H9 (cell line): ENCODE data around the gene CNOT4. TPM values are rescaled to one million over a fixed set of nuclear protein-coding genes. Genes with fewer than 3 reads are reported as not detected.

Experiments
- DNase-seq: peaks from one replicate; pipeline ENCODE4 v3.0.0-alpha.2; 2017
- H2AFZ ChIP-seq: one replicate; pipeline ENCODE4 v1.6.1; 2013; ENCODE audit warnings: mild to moderate bottlenecking, low read length, control low read depth, moderate library complexity
- H2AK5ac ChIP-seq: 2 replicates; pipeline ENCODE4 v1.6.1; 2013; ENCODE audit warnings: low read length, control low read depth, mixed read lengths; ENCODE audit not compliant: insufficient read length
- H2BK120ac ChIP-seq: one replicate; pipeline ENCODE4 v1.6.1; 2013; ENCODE audit warnings: low read depth, mild to moderate bottlenecking, low read length, control low read depth, inconsistent platforms; ENCODE audit not compliant: poor library complexity, severe bottlenecking
- H2BK12ac ChIP-seq: 2 replicates; pipeline ENCODE4 v1.6.1; 2013; ENCODE audit warnings: low read length, control low read depth, mixed read lengths, low read depth; ENCODE audit not compliant: insufficient read length
- H2BK15ac ChIP-seq: 2 replicates; pipeline ENCODE4 v1.6.1; 2013; ENCODE audit warnings: low read depth, low read length, control low read depth
- H2BK20ac ChIP-seq: one replicate; pipeline ENCODE4 v1.6.1; 2013; ENCODE audit warnings: low read depth, mild to moderate bottlenecking, low read length, control low read depth, inconsistent platforms; ENCODE audit not compliant: poor library complexity, severe bottlenecking
- H2BK5ac ChIP-seq: 2 replicates; pipeline ENCODE4 v1.6.1; 2013; ENCODE audit warnings: low read length, control low read depth, mixed read lengths; ENCODE audit not compliant: insufficient read length
- H3K14ac ChIP-seq: 2 replicates; pipeline ENCODE4 v1.6.1; 2013; ENCODE audit warnings: low read length, control low read depth; ENCODE audit not compliant: insufficient read depth
- H3K18ac ChIP-seq: 2 replicates; pipeline ENCODE4 v1.6.1; 2013; ENCODE audit warnings: low read depth, mild to moderate bottlenecking, mixed read lengths, low read length, control low read depth; ENCODE audit not compliant: insufficient read length
- H3K23ac ChIP-seq: 2 replicates; pipeline ENCODE4 v1.6.1; 2013; ENCODE audit warnings: low read length, control low read depth, mixed read lengths, low read depth; ENCODE audit not compliant: insufficient read length
- H3K23me2 ChIP-seq: 2 replicates; pipeline ENCODE4 v1.6.1; 2013; ENCODE audit warnings: low read depth, mild to moderate bottlenecking, mixed read lengths, low read length, control low read depth; ENCODE audit not compliant: insufficient read length, poor library complexity, severe bottlenecking
- H3K27ac ChIP-seq: 2 replicates; pipeline ENCODE4 v1.5.1; 2013; ENCODE audit warnings: low read length, control low read depth, mixed read lengths, low read depth; ENCODE audit not compliant: insufficient read length
- H3K27me3 ChIP-seq: 2 replicates; pipeline ENCODE4 v1.6.1; 2013; ENCODE audit warnings: low read length, control low read depth, inconsistent platforms; ENCODE audit not compliant: insufficient read depth
- H3K4ac ChIP-seq: 2 replicates; pipeline ENCODE4 v1.6.1; 2013; ENCODE audit warnings: low read depth, mild to moderate bottlenecking, control low read depth, inconsistent platforms, low read length, moderate library complexity
- H3K4me1 ChIP-seq: 2 replicates; pipeline ENCODE4 v1.6.1; 2013; ENCODE audit warnings: low read length, control low read depth, inconsistent platforms; ENCODE audit not compliant: insufficient read depth
- H3K4me2 ChIP-seq: 2 replicates; pipeline ENCODE4 v1.6.1; 2013; ENCODE audit warnings: low read length, control low read depth, mixed read lengths; ENCODE audit not compliant: insufficient read length, insufficient read depth
- H3K56ac ChIP-seq: 2 replicates; pipeline ENCODE4 v1.6.1; 2013; ENCODE audit warnings: low read depth, mild to moderate bottlenecking, mixed read lengths, low read length, control low read depth; ENCODE audit not compliant: insufficient read length
- H3K79me1 ChIP-seq: 2 replicates; pipeline ENCODE4 v1.6.1; 2013; ENCODE audit warnings: low read depth, mild to moderate bottlenecking, moderate library complexity, low read length, control low read depth, inconsistent platforms; ENCODE audit not compliant: insufficient read depth, poor library complexity, severe bottlenecking
- H3K79me2 ChIP-seq: 2 replicates; pipeline ENCODE4 v1.6.1; 2013; ENCODE audit warnings: low read length, control low read depth, inconsistent platforms; ENCODE audit not compliant: insufficient read depth
- H3K9ac ChIP-seq: 2 replicates; pipeline ENCODE4 v1.6.1; 2013; ENCODE audit warnings: low read length, control low read depth, mixed read lengths; ENCODE audit not compliant: insufficient read length; ENCODE audit errors: extremely low read depth
- H3K9me3 ChIP-seq: one replicate; pipeline ENCODE4 v1.6.1; 2013; ENCODE audit warnings: low read depth, low read length, inconsistent platforms; ENCODE audit not compliant: control insufficient read depth
- H3T11ph ChIP-seq: one replicate; pipeline ENCODE4 v1.6.1; 2013; ENCODE audit warnings: mild to moderate bottlenecking, low read length, control low read depth, inconsistent platforms
- H4K20me1 ChIP-seq: one replicate; pipeline ENCODE4 v1.6.1; 2013; ENCODE audit not compliant: control insufficient read depth, insufficient read length, insufficient read depth
- H4K5ac ChIP-seq: 2 replicates; pipeline ENCODE4 v1.6.1; 2013; ENCODE audit warnings: low read depth, mild to moderate bottlenecking, mixed read lengths, low read length, control low read depth; ENCODE audit not compliant: insufficient read length
- H4K8ac ChIP-seq: replicated peaks from 2 replicates; pipeline ENCODE4 v1.6.1; 2013; ENCODE audit warnings: low read length, control low read depth, mixed read lengths, low read depth; ENCODE audit not compliant: insufficient read length
- H4K91ac ChIP-seq: 2 replicates; pipeline ENCODE4 v1.6.1; 2013; ENCODE audit warnings: low read depth, mild to moderate bottlenecking, moderate library complexity, mixed read lengths, low read length, control low read depth; ENCODE audit not compliant: insufficient read length
- H3K27ac Mint-ChIP-seq, 3 experiments: 2 replicates in 2 of 3; 3 replicates in 1 of 3; pipeline ENCODE4 v1.8.0; 2020 to 2021; ENCODE audit warnings: mixed read lengths in 3 of 3, mild to moderate bottlenecking in 1 of 3, moderate library complexity in 1 of 3
- H3K27me3 Mint-ChIP-seq: 2 replicates; pipeline ENCODE4 v1.8.0; 2021; ENCODE audit warnings: low read depth, mild to moderate bottlenecking, moderate library complexity, mixed read lengths
- H3K36me3 Mint-ChIP-seq, 3 experiments: 2 replicates in 2 of 3; 3 replicates in 1 of 3; pipeline ENCODE4 v1.8.0; 2020 to 2021; ENCODE audit warnings: low read depth in 3 of 3, mixed read lengths in 3 of 3; ENCODE audit not compliant: insufficient read depth in 1 of 3
- H3K4me1 Mint-ChIP-seq, 2 experiments: 2 replicates each; pipeline ENCODE4 v1.8.0; 2020; ENCODE audit warnings: mixed read lengths in 2 of 2
- H3K4me3 Mint-ChIP-seq, 2 experiments: 2 replicates in 1 of 2; 3 replicates in 1 of 2; pipeline ENCODE4 v1.8.0; 2020 to 2021; ENCODE audit warnings: mild to moderate bottlenecking in 2 of 2, mixed read lengths in 2 of 2, moderate library complexity in 1 of 2
- H3K9me3 Mint-ChIP-seq, 2 experiments: 2 replicates in 1 of 2; 3 replicates in 1 of 2; pipeline ENCODE4 v1.8.0; 2020; ENCODE audit warnings: mild to moderate bottlenecking in 2 of 2, mixed read lengths in 2 of 2, moderate library complexity in 1 of 2
- CTCF ChIP-seq: fragments of 200-600 bp; sonication (generic); conservative IDR thresholded peaks from 3 replicates; pipeline ENCODE4 v1.8.0; 2021; ENCODE audit warnings: antibody characterized with exemption, mild to moderate bottlenecking
- WGBS: extraction: QIAGEN DNeasy Blood & Tissue Kit; methylation state at CpG from one replicate; pipeline ENCODE4 v1.1.7; 2013; ENCODE audit warnings: missing lambda C conversion rate, low lambda C conversion rate, mixed read lengths; ENCODE audit not compliant: insufficient read length; ENCODE audit errors: extremely low coverage; 5-methylcytosine and 5-hydroxymethylcytosine counted together
- total RNA-seq: library from RNA; stranded (reverse); gene quantifications from 2 replicates; pipeline ENCODE4 v1.2.1, GENCODE V29; 2021

CNOT4 gene
- total RNA-seq, 1 experiment from 2014 or later: 27.4 TPM

GRCh38 chr7:135353832-135354231, 156.1 kb downstream of the CNOT4 start:
- no peaks in the 10 kb centered on the region for H3K27me3 Mint-ChIP-seq

More at GRCh38 chr7:135353832-135354231, 156.1 kb downstream of the CNOT4 start:
- Histone ChIP-seq H4K8ac (no peak overlapping the region), H3K9me3 (no peaks in the 10 kb centered on the region), H3K14ac (no peak overlapping the region), H3K4me2 (no peak overlapping the region), H4K91ac (no peak overlapping the region), H3K27me3 (no peaks in the 10 kb centered on the region), H4K20me1 (no peaks in the 10 kb centered on the region), H3K79me1 (no peaks in the 10 kb centered on the region), H3K56ac (no peak overlapping the region), H3K27ac (no peak overlapping the region), H2BK20ac (no peak overlapping the region), H3T11ph (no peak overlapping the region), H3K23ac (no peak overlapping the region), H3K18ac (no peak overlapping the region), H2AFZ (no peak overlapping the region), H2BK120ac (no peak overlapping the region), H2BK12ac (no peak overlapping the region), H3K9ac (no peak overlapping the region), H2BK5ac (no peak overlapping the region), H3K79me2 (no peaks in the 10 kb centered on the region), H3K23me2 (no peaks in the 10 kb centered on the region), H2BK15ac (no peak overlapping the region), H3K4ac (no peak overlapping the region), H4K5ac (no peak overlapping the region), H3K4me1 (no peaks in the 10 kb centered on the region), H2AK5ac (no peak overlapping the region)
- no CpG with 5 or more reads among the region's 3 CpGs for WGBS
- Mint-ChIP-seq H3K4me3 (no peak overlapping the region), H3K4me1 (peaks cover 8% of the 10 kb centered on the region in 2 experiments; a peak in 3 of 4 replicates), H3K9me3 (no peaks in the 10 kb centered on the region), H3K27ac (no peak overlapping the region), H3K36me3 (no peaks in the 10 kb centered on the region)
- no peak for DNase-seq
- TF ChIP-seq CTCF: no peak
